NCI-H146 treated with DMSO at 0.1 percent for 48 hours (cell line): Measurements from ENCODE around the gene TP53BP2.

Experiments
- DNase-seq: peaks from one replicate; lab custom pipeline; 2025; ENCODE audit not compliant: unreplicated experiment; lab: John Stamatoyannopoulos, UW

Gene TP53BP2

GRCh38 chr1:223802032-223802431 is 43.7 kb downstream of the TP53BP2 start:
- no peak for DNase-seq

- DNase-seq = no peak
Measured at GRCh38 chr1:223796210-223796609, 49.5 kb downstream of the TP53BP2 start.

GRCh38 chr1:223794136-223794880 is 51.4 kb downstream of the TP53BP2 start:
- no peak for DNase-seq

- DNase-seq = no peak
Measured at GRCh38 chr1:223793716-223794115, 52.0 kb downstream of the TP53BP2 start.

- no peak for DNase-seq
Measured at GRCh38 chr1:223792046-223792445, 53.7 kb downstream of the TP53BP2 start.

- DNase-seq = no peak
Measured at GRCh38 chr1:223788746-223789415, 56.9 kb downstream of the TP53BP2 start.

GRCh38 chr1:223785808-223786207 is 59.9 kb downstream of the TP53BP2 start:
- DNase-seq = no peak

GRCh38 chr1:223784541-223784940 is 61.2 kb downstream of the TP53BP2 start:
- no peak for DNase-seq

- no peak for DNase-seq
Measured at GRCh38 chr1:223783676-223784075, 62.1 kb downstream of the TP53BP2 start.

GRCh38 chr1:223780949-223781348 is 64.8 kb downstream of the TP53BP2 start:
- no peak for DNase-seq

GRCh38 chr1:223780318-223780717 is 65.4 kb downstream of the TP53BP2 start:
- DNase-seq = no peak

- DNase-seq = no peak
Measured at GRCh38 chr1:223776826-223777454, 68.8 kb downstream of the TP53BP2 start.

- no peak for DNase-seq
Measured at GRCh38 chr1:223776075-223776814, 69.5 kb downstream of the TP53BP2 start.

- DNase-seq = no peak
Measured at GRCh38 chr1:223775711-223776074, 70.1 kb downstream of the TP53BP2 start.

GRCh38 chr1:223775054-223775453 is 70.7 kb downstream of the TP53BP2 start:
- no peak for DNase-seq

GRCh38 chr1:223774134-223774814 is 71.5 kb downstream of the TP53BP2 start:
- DNase-seq = no peak

GRCh38 chr1:223772771-223773160 is 73.0 kb downstream of the TP53BP2 start:
- DNase-seq = no peak

GRCh38 chr1:223771814-223772770 is 73.7 kb downstream of the TP53BP2 start:
- peak; percentile 87 for DNase-seq

GRCh38 chr1:223771469-223771813 is 74.3 kb downstream of the TP53BP2 start:
- DNase-seq = peak; percentile 62
